NCI-H524 (cell line): ENCODE results near the gene AHRR.
"Not testable (repeated sequence)": the region's sequence is repeated elsewhere in the genome, so short reads cannot be mapped to it uniquely, and the experiment has no call there.

ENCODE experiments used
- DNase-seq, 2 experiments: peaks; one replicate each; lab custom pipeline; 2025; lab: John Stamatoyannopoulos, UW

AHRR gene

GRCh38 chr5:378301-378891, 56.9 kb downstream of the AHRR start:
- DNase-seq: peak in 1 of 2 experiments; percentile 16

DNA sequence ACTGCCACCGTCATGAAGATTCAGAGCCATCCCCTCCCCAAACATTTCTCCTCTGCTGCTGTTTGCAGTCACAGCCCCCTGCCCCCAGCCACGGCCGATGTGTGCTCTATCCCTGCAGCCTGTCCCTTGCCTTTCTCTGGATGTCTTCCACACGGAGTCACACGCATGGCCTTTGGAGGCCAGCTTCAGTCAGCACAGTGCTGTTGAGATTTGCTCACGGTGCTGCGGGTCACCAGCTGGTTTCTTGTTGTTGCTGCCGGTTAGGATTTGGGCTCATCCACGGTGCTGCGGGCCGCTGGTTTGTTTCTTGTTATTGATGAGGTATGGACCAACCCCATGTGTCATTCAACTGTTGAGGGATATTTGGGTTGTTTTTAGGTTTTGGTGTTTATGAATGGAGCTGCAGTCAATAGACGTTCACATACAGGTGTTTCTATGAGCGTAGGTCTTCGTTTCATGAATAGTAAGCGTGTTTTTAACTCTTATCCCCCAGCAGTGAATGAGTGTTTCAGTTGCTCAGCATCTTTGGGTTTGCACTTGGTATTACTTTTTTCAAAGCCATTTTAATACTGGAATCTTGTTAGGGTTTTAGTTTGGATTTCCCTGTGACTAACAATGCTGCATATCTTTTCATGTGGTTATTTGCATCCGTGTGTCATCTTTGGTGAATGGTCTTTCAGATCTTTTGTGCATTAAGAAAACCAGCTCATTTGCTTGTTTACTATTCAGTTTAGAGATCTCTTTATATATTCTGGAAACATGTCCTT, 57.6 kb downstream of the AHRR start:
- no peak for DNase-seq

GRCh38 chr5:380701-381309, 59.3 kb downstream of the AHRR start:
- DNase-seq: no peak

DNA sequence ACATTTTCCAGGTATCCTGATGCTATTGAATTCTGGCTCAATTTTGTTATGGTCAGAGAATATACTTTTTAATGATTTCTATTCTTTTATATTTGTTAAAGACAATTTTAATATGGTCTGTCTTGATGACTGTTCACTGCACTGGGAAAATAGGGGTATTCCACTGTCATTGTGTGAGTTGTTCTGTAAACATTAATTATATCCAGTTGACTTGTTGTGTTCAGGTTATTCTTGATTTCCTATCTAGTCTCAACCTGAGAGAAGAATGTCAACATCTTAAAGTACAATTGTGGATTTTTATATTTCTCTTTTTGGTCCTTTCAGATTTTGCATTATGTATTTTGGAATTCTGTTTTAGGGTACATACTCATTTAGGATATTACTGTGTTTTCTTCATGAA, 61.6 kb downstream of the AHRR start:
- no peak for DNase-seq

DNA sequence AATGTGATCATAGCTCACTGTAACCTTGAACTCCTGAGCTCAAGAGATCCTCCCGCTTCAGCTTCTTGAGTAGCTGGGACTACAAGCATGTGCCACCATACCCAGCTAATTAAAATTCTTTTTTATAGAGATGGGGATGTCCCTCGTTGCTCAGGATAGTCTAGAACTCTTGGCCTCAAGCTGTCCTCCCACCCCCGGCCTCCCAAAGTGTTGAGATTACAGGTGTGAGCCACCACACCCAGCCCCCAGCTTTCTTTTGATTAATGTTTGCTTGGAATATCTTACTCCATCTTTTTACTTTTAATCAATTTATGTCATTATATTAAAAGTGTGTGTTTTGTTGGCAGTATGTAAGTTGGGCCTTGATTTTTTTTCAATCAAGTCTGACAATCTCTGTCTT, 62.1 kb downstream of the AHRR start:
- no peak for DNase-seq

DNA sequence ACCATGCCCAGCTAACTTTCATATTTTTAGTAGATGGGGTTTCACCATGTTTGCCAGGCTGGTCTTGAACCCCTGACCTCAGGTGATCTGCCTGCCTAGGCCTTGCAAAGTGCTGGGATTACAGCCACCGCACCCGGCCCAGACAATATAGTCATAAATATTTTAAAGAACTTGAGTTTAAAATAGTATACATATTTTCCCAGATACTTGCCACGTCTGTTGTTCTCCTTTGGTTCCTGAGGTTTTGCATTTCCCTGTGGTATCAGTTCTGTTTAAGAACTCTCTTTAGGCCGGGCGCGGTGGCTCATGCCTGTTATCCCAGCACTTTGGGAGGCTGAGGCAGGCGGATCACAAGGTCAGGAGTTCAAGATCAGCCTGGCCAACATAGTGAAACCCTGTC, 63.1 kb downstream of the AHRR start:
- DNase-seq: not testable (repeated sequence)

GRCh38 chr5:385321-385720, 63.8 kb downstream of the AHRR start:
- no peak for DNase-seq

DNA sequence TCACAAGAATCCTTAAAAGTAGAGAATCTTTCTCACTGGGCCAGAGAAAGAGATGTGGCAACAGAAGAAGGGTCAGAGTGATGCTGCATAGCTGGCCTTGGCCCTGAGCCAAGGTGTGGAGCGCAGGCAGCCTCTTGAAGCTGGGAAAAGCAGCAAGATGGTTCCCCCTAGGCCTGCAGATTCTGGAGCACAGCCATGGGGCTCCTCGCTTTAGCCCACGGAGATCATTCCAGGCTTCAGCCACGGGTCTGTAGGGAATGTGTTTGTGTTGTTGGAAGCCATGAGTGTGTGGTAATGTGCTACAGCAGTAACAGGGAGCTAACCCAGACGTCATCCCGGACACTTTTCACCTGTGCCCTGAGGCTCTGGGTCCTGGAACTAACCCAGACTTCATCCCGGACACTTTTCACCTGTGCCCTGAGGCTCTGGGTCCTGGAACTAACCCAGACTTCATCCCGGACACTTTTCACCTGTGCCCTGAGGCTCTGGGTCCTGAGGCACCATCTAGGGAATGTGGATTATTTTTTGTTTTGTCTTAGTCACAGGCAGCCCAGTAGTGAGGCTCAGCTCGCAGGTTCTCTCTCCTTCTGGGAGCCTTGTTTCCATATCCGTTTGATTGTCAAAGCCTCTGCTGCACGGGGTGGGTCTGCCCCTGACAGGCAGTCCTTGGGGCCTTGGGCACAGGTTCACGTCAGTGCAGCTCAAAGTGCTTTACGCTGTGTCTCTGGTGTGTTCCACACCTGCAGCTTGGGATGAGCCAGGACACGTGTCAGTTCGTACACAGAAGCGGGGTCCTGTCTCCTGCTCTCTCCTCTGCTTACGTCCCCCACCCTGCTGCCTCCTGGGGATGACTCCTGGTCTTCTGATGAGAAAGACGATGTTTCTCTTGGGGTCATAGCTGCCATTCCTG, 65.2 kb downstream of the AHRR start:
- DNase-seq: no peak

DNA sequence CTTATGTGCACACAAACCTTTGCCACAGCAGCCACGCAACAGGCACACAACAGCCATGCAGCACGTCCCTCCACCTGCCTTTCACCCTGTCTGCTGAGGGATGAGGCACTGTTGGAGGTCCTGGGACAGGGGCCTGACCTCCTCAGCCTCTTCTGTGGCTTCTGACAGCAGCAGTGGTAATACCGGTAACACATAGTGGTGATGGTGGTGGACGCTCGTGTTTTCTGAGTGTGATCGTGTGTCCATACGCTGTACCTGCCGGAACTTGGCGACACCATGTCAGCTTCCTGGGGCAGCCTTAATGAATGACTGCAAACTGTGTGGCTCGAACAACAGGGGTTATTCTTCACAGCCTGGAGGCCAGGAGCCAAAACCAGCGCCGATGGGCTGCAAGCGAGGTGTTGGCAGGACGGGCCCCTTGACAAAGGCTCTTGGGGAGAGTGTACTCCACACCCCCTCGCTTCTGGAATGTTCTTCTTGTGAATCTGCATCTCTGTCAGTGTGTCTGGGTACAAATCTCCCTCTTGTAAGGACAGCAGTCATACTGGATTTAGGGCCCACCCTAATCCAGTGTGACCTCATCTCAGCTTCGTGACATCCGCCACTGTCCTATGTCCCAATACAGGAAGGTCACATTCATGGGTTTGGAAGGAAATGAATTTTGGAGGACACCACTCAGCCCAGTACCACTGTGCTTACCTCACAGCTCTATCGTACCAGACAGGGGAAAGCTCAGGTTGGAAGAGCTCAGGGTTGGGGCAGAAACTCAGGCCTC, 66.2 kb downstream of the AHRR start:
- no peak for DNase-seq

DNA sequence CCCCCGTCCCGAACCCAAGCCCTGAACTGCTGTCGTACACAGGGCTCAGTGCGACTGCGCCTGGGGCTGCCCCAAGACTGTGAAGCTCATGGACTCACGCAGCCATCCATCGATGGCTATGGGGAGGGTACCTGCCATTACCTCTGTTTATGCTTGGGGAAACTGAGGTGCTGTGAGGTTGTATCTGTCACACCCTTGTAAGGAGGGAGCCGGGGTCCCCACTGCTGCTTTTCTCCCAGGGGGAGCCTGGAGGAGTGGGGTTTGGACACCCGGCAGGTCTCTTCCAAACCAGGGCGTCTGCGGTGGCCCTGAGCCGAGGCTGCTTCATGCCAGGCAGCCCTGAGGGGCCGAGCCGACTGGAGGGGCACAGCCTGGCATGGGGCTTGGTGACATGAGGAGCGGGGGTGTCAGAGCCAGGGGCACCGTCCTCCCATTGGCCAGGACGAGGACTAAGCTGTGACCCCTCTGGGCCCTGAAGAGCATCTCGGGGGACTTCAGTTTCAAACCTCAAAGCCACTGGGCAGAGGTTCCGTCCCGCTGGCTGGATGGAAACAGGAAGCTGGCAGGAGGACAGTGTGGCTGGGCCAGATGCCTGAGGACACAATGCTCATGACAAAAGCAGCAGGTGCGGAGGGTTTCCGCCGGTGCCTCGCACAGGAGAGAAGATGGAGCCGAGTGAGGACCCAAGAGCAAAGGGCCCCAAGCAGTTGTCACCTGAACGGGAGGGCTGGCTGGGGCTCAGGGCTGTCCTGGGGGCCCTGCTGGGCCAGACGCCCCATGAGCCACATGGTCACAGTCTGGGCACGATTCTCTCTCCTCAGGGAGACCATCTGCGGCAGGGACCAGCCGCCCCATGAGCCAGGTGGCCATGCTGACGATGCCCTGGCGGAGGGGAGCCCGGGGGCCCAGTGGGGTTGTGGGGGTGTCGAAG, 67.0 kb downstream of the AHRR start:
- DNase-seq: no peak

DNA sequence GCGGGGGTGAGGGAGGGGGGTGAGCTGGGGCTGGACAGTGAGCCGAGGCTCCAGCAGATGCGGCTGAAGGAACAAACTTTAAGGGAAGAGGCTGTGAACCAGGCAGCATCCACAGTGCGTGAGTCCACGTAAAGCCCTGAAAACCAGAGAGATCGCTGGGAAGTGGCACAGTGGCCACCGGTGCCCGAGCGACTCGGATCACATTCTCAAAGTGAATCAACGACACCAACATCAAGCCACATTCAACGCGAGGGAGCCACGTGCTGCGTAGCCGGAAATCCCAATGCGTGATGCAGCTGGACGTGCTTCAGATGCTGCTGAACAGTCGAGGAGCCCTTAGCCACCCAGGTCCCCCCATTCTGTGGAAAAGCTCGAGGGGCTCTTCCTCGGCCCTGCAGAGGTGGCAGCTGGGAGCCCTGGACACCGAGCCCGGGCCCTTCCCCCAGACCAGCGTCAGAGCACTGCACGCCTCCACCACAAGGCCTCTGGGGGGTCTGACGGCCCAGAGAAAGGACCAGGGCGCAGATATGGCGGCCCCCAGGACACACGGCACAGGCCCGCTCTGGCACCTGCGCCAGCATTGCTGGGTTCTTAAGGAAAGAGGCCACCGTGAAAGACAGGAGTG, 67.8 kb downstream of the AHRR start:
- no peak for DNase-seq

DNA sequence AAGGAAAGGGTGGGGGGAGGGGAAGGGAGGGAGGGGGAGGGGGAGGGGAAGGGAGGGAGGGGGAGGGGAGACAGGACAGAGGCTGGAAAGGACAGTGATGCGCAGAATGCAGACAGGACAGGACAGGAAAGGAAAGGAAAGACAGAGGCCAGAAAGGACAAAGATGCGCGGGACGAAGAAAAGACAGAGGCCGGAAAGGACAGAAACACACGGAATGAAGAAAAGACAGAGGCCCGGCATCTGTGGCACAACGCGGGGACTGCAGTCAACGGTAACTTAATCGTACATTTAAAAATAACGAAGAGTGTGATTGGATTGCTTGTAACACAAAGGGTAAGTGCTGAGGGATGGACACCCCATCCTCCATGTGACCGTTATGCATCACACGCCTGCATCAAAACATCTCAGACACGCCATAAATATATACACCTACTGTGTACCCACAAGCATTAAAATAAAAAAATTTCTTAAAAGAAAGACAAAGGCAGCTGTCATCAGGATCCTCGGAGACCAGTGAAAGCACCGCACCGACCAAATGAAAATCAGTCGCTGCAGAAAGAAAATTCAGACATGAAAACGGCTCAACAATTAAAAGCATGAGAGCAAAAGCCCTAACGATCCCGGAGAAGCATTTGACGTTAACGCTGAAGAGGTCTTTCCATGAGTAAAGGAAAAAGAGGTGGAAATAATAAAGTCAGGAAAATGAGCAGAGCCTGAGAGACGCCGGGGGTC, 68.5 kb downstream of the AHRR start:
- no peak for DNase-seq

DNA sequence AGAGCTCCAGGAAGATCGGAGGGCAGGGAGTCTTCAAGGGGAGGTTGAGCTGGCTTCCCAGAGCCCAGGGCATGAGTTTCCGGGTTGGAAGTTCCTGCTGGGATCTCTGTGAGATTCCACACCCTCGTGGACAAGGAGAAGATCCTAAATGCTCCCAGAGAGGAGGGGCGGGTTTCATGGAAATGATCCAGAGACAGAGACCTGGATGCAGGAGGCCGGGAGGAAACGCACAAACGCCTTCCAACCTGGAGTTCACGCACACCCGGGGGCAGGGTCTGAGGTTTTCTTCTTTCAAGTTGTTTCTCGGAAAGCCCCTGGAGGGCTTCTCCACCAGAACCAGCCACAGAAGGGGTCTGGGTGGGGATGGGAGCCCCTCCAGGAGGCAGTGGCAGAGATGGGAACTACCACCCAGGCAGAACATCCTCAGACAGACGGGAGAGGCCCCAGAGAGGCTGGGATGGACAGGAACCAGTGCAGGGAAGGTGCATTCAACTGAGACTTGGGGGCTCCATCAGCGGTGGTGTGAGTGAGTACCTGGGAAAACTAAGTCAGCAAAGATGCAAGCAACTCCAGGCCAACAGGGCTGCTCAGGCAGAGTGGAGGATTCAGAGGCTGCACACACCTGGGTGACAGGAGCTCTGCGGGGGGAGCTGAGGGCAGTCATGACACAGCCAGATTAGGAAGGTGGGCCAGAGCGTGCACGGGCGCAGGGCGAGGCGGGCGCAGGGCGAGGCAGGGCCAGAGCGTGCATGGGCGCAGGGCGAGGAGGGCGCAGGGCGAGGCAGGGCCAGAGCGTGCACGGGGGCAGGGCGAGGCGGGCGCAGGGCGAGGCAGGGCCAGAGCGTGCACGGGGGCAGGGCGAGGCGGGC, 69.3 kb downstream of the AHRR start:
- no peak for DNase-seq

GRCh38 chr5:392431-392988, 71.0 kb downstream of the AHRR start:
- no peak for DNase-seq

DNA sequence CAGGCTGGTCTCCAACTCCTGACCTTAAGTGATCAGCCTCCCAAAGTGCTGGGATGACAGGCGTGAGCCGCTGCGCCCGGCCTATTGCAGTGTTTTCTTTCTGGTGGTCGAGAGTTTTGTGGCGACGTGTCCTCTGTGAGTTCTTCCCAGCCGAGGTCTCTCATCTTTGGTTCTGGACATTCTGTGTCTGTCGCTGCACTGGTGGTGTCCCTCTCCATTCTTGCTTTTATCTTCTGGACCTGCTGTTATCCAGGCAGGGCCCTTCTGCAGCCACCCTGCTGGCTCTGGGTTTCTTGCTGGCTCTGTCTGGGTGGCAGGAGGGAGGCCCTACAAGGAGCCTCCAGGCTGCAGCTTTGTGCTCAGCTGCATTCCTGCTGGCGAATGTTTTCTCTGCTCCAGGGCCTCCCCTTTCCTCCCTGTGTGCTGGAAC, 72.3 kb downstream of the AHRR start:
- DNase-seq: no peak

GRCh38 chr5:394671-395155, 73.2 kb downstream of the AHRR start:
- no peak for DNase-seq

DNA sequence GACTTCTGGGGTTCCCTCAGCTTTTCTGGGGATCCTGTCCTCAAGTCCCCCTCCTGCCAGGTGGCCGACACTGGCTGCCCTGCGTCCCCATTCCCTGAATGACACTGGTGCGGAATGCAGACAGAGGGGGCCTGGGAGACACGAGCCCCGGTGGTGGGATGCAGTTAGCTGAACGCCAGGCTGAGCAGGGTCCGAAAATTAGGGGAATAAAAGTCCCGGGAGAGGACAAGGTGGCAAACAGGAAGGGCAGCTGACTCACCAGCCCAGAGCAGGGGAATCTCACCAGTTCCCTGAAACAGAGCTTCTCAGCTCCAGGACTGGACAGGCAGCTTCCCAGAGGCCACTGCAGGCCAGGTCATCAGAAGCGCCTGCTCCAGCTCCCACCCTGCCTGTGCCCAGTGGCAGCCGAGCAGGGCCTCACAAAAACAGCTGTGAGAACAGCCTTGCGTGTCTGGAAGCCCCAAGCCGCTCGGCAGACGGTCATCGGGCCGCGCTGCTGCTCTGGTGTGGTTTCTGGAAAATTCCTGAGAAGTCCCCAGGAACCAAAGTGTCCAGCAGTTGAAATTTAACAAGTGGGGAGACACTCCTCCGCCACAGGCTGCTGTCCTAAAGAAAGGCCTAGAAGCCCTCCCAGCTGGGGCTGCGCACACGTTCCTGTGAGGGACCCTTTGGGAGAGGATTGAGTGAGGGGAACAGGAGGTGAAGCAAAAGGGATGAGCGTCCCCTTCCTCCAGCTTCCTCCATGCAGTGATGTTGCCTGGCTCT, 73.8 kb downstream of the AHRR start:
- no peak for DNase-seq
